ENCODE results near the gene MIOX.

Gene MIOX

GRCh38 chr22:50439314-50439870 is 47.3 kb upstream of the MIOX start:
- Histone ChIP-seq H3K4me3 (ENCODE audit: low read length) (no peak overlapping the region), H3K9me2 (replicated peaks; ENCODE audit: control insufficient read depth, low read length) (no peaks in the 10 kb centered on the region), H3K79me2 (ENCODE audit: control insufficient read depth, low read length) (no peaks in the 10 kb centered on the region), H3K27ac (ENCODE audit: low read depth, low read length) (no peak overlapping the region), H3K4me2 (ENCODE audit: low read length) (no peak overlapping the region), H3K9me3 (ENCODE audit: control insufficient read depth, insufficient read depth, low read length) (no peaks in the 10 kb centered on the region), H3K4me1 (ENCODE audit: control insufficient read depth, low read length) (no peaks in the 10 kb centered on the region), H3K36me3 (ENCODE audit: control insufficient read depth, low read length) (peaks cover 70% of the 10 kb centered on the region), H3K27me3 (ENCODE audit: control insufficient read depth, low read length) (no peaks in the 10 kb centered on the region), H3F3A (ENCODE audit: control insufficient read depth, insufficient read depth) (peaks cover 6% of the 10 kb centered on the region), H4K20me1 (ENCODE audit: control insufficient read depth, insufficient read depth, low read depth, low read length) (no peaks in the 10 kb centered on the region)
- TF ChIP-seq CTCF (IDR thresholded peaks at IDR 0.05; ENCODE audit: low read depth, low read length, poor library complexity, severe bottlenecking) = no peak
- TF ChIP-seq EZH2phosphoT487 (IDR thresholded peaks at IDR 0.05; ENCODE audit: borderline replicate concordance, low read length) = no peak

- Histone ChIP-seq H3F3A (ENCODE audit: control insufficient read depth, insufficient read depth) (peaks cover 11% of the 10 kb centered on the region), H3K4me1 (ENCODE audit: control insufficient read depth, low read length) (no peaks in the 10 kb centered on the region), H3K36me3 (ENCODE audit: control insufficient read depth, low read length) (peaks cover 72% of the 10 kb centered on the region), H3K9me2 (replicated peaks; ENCODE audit: control insufficient read depth, low read length) (no peaks in the 10 kb centered on the region), H3K27ac (ENCODE audit: low read depth, low read length) (no peak overlapping the region), H3K4me2 (ENCODE audit: low read length) (no peak overlapping the region), H3K4me3 (ENCODE audit: low read length) (no peak overlapping the region), H3K9me3 (ENCODE audit: control insufficient read depth, insufficient read depth, low read length) (no peaks in the 10 kb centered on the region), H4K20me1 (ENCODE audit: control insufficient read depth, insufficient read depth, low read depth, low read length) (no peaks in the 10 kb centered on the region; the same call in 1 of the 2 replicates), H3K79me2 (ENCODE audit: control insufficient read depth, low read length) (no peaks in the 10 kb centered on the region), H3K27me3 (ENCODE audit: control insufficient read depth, low read length) (no peaks in the 10 kb centered on the region)
- TF ChIP-seq CTCF (IDR thresholded peaks at IDR 0.05; ENCODE audit: low read depth, low read length, poor library complexity, severe bottlenecking) (no peak), EZH2phosphoT487 (IDR thresholded peaks at IDR 0.05; ENCODE audit: borderline replicate concordance, low read length) (no peak)
These were observed 46.8 kb upstream of the MIOX start for GRCh38 chr22:50439871-50440331.

GRCh38 chr22:50440544-50441249 is 46.0 kb upstream of the MIOX start:
- no peak overlapping the region for H3K4me3 ChIP-seq (ENCODE audit: low read length)
- peaks cover 18% of the 10 kb centered on the region for H3F3A ChIP-seq (ENCODE audit: control insufficient read depth, insufficient read depth)
- H3K27ac ChIP-seq (ENCODE audit: low read depth, low read length) = no peak overlapping the region
- H4K20me1 ChIP-seq (ENCODE audit: control insufficient read depth, insufficient read depth, low read depth, low read length) = no peaks in the 10 kb centered on the region; the same call in 1 of the 2 replicates
- H3K9me3 ChIP-seq (ENCODE audit: control insufficient read depth, insufficient read depth, low read length) = no peaks in the 10 kb centered on the region
- peaks cover 73% of the 10 kb centered on the region for H3K36me3 ChIP-seq (ENCODE audit: control insufficient read depth, low read length)
- H3K27me3 ChIP-seq (ENCODE audit: control insufficient read depth, low read length) = no peaks in the 10 kb centered on the region
- H3K4me1 ChIP-seq (ENCODE audit: control insufficient read depth, low read length) = peaks cover 6% of the 10 kb centered on the region; the same call in 1 of the 2 replicates
- no peaks in the 10 kb centered on the region for H3K9me2 ChIP-seq (replicated peaks; ENCODE audit: control insufficient read depth, low read length)
- H3K79me2 ChIP-seq (ENCODE audit: control insufficient read depth, low read length) = no peaks in the 10 kb centered on the region
- TF ChIP-seq CTCF (IDR thresholded peaks at IDR 0.05; ENCODE audit: low read depth, low read length, poor library complexity, severe bottlenecking) (no peak), EZH2phosphoT487 (IDR thresholded peaks at IDR 0.05; ENCODE audit: borderline replicate concordance, low read length) (no peak)
- H3K4me2 ChIP-seq (ENCODE audit: low read length) = no peak overlapping the region
